ENCODE measurements around the gene FOXK2.

FOXK2 gene

GRCh38 chr17:82645516-82645915 lies 126.0 kb downstream of the FOXK2 start:
- DNase-seq, result no peak

DNA sequence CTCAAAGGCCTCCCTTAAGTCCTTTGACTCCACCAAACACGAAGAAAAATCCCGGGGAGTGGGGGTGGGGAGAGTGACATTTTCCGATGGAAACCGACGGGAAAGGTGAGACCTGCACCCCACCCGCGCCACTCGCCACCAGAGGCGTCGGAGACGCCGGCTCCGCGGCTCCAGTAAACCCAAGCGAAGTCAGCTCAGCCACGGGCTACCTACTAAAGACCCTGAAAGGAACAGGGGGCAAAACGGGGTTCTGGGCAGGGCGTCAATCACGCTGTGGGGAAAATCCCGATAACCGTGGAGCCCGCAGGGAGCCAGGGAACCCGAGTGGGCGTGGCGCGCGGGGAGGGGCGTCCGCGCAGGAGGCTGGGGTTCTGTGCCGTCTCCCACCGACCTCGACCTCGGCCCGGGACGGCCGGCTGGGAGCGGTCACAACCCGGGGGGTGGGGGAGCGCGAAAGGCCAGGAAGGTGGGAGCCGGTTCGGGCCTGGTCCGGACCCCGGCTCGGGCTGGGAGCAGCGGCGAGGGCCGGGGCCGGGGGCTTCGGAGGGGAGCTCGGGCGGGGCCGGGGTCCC lies 128.1 kb downstream of the FOXK2 start:
- DNase-seq, result peak; percentile 43

DNA sequence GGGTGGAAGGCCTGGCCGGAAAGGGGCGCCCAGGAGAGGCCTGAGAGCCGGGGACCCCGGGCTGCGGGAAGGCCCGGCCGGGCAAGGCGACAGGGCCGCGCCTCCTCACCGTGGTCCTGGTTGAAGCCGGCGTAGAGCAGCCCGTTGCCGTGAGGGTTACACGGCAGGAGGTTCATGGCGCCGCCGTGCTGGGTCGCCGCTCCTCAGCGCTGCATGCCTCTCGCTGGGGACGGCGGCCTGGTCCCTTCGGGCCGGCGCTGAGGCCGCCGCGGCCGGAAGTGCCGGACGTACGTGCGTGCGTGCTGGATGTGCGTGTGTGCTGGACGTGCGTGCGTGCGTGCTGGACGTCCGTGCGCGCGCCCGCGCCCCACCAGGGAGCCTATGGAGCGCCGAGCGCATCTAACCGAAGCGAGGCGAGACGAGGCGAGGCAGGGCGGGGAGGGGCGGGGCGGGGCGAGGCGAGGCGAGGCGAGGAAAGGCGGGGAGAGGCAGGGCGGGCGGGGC lies 128.7 kb downstream of the FOXK2 start, which contains the start of gene WDR45B:
WDR45B (minus strand) TSS at position 280 of the 504 bp plus-strand sequence; CDS start at position 176, 104 bp downstream.
- peak; percentile 96 for DNase-seq

GRCh38 chr17:82648742-82649331 lies 129.3 kb downstream of the FOXK2 start:
- peak; percentile 44 for DNase-seq

DNA sequence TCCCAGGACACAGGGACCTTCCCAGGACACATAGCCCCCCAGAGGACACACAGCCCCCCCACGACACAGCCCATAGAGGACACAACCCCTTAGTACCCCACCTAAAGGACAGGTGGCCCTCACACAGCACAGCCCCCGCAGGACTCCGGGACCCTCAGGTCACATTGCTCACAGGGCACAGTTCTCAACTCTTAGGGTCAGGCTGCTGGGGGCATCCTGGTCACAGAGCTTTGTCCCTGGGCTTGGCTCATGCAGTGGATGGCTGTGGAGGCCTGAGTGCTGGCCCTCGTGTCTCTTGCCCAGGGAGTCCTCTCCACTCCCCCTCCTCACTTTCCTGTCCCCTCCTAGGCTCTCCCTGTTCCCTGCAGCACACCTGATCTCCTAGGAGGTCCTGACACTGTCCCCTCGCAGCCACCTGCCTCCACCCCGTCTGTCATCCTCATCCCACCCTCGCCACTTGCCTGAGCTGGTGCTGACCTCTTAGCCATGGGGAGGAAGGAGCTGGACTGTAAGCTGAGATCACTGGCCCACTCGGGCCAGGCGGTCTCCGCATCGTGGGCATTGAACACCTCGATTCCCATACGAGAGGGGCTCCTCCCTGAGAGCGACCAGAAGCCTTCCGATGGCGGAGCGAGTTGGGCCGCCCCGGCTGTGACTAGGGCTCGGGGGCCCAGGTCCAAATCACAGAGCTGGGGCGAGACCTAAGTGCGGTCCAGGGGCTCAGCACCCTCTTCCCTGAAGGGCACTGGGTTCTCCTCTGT lies 130.1 kb downstream of the FOXK2 start:
- no peak for DNase-seq

DNA sequence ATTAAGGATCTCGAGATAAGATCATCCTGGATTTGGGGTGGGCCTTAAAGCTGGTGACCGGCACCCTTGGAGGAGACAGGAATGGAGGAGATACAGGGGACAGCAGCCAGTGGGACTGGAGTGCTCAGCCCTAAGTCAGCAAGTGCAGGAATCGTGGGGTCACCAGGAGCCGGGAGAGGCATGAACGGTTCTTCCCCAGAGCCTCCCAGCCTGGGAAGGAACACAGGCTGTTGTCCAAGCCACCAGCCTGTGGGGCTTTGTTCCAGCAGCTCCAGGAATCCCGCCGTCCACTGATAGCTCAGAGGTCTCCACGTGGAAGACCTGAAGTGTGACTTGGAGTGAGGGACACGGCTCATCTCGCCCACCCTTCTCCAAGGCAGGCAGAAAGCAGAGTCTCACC lies 131.2 kb downstream of the FOXK2 start:
- DNase-seq, result no peak

GRCh38 chr17:82653651-82654528 lies 134.4 kb downstream of the FOXK2 start:
- DNase-seq, result no peak
